ENCODE measurements around the gene LIMCH1.

DNA sequence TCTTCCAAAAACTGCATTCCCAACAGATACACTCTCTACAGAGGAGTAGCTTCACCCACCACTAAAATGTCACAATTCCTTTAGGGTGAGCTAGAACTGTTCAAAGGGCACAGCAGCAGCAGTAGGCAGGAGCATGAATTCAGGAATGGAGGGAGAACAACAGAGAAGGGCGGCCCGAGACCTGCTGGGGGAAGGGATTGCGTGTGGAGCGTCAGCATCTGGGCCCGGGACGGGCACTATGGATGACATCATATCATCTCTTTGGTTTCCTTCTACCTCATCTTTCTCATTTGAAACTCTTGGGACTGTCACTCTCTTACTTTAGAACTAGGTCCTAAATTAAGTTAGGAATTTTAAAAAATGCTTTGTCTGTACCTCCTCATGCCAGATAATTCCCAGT, 115.6 kb downstream of the LIMCH1 start:
- TF ChIP-seq POLR2AphosphoS5 (IDR thresholded peaks at IDR 0.05; ENCODE audit: low read depth, low read length), result no peak
- no peak for TF ChIP-seq TAF1 (IDR thresholded peaks at IDR 0.05; ENCODE audit: borderline replicate concordance, insufficient read depth, low read length)

Measured in PFSK-1 (cell line).